Hematopoietic multipotent progenitor cell treated with erythropoietin and hydrocortisone succinate and interleukin-3 and kit ligand, for 8 days (in vitro differentiated cells): Measurements from ENCODE around the gene OR2H2.

ENCODE experiments used
- DNase-seq: peaks from one replicate; pipeline ENCODE4 v3.0.0-alpha.2; 2015

Gene OR2H2

DNA sequence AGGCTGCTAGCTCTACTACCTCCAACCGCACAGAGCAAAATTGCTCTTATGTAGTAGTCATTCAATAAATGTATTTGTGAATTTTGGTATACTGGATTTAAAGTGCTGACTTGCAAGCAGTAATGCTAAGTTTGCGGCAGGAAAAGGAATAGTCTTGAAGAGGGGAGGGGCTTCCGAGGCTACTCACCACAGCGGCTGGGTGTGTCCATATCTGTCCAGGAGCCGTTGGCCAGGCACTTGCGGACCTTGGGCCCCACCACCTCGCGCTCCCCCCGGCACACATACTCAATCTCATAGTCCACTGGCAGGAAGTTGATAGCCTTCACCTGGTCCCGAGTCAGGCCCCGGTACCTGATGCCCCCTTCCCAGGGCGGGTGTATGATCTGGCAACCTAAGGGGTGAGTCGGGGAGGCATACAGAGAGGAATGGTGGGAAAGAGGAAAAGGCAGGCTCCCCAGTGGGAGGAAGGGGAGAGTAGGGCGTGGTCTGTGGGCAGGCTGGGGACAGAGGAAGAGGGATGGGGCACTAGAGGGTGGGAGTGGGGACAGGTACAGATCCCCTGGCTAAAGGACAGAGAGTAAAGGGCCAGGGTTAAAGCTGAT lies 46.4 kb downstream of the OR2H2 start:
- DNase-seq: no peak

DNA sequence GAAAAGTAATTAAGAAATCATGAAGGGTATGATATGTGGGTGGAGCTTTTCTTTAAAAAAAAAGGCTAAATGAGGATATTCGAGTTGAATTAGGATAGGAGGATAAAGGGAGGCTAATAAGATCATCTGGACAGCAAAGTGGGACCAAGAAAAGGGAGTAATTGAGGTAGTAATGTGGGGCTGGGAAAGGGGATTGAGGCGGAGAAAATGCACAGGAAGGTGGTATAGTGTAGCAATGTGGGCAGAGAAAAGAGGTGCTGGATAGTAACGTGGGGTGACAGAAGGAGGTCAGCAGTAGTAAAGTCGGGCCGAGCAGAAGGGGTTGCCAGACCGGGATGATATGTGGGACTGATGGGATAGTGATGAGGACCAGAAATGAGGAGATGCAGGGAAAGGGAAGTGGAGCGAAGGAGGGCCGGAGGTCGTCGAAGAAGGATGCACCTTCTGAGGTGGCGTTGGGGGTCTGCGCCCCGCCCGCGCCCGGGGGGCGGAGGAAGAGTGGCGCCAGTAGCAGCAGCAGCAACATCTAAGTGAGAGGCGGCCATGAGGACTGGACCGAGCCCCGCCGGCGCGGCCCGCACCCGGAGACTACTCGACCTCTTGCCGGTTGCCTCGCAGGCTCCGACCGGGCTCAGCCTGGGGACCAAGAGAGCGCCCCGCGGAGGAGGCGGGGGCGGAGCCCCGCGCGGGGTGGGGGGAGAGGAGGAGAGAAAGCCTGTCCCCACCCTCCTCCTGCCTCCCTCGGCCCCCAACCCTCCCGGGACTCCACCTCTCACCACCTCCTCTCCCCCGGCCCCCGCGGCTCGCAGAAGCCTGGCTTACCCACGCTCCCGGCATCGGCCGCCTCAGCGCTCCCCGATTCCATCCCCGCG lies 47.2 kb downstream of the OR2H2 start:
- no peak for DNase-seq

DNA sequence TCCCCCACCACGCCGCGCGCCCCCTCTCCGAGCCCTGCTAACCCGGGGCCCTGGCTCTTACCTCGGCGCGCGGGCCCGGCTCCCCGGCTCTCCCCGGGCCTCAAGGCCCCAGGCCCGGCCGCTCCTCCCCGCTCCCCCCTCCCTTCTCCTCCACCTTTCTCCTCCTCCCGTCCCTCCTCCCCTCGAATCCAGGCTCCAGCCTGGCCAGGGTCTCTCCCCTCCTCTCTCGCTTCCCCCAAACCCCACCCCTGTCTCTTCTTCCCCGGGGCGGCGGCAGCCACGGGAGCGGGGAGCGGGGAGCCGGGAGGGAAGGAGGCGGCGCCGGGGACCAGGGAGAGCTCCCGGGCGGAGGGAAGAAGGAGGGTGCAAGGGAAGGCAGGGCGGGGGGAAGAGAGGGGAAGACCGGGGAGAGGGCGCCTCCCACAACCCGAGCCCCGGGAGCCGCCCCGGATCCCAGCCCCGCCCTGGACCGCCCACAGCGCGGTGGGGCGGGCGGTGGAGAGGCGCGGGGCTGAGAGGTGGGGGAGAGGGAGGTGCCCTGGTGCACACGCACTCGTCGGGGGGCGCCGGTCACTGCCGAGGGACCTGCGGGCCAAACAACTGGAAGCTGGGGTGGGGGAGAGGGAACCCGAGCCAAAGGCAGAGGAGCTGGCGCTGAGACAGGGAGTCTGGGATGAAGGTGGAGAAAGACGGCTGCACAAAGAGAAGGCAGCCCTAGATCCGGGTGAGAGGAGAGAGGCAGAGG lies 48.0 kb downstream of the OR2H2 start, which contains the start of gene GABBR1:
GABBR1 (minus strand) TSS at position 395 of the 745 bp plus-strand sequence. CDS start 798 bp downstream, outside the sequence.
- peak; percentile 56 for DNase-seq

DNA sequence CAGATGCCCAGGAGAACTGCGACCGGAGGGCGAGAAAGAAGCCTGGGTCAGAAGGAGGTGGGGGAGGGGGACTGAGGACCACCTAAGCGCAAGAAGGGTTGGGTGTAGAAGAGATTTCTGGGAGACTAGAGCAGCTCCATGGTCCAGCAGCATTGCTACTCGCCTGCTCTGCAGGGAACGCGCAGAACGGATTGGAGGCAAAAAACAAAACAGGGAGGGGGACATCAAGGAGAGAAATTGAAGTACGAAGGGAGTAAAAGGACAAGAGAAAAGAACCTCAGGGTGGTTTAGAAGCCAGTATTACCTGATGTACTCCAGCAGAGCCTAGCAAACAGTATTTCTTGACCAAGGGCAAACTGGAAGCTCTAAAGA lies 48.6 kb downstream of the OR2H2 start:
- no peak for DNase-seq

DNA sequence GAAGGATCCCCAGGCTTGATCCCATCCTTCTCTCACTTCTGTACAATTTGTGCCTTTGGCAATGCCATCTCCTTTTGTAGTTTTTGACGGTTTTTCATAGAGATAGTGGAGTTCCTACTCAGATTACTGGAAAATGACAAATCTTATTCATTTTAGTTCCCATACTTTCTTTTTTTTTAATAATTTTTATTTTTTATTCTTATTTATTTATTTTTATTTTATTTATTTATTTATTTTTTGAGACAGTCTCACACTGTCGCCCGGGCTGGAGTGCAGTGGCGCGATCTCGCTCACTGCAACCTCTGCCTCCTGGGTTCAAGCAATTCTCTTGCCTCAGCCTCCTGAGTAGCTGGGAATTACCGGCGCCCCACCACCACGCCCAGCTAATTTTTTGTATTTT lies 52.3 kb downstream of the OR2H2 start:
- no peak for DNase-seq
